Measurements from ENCODE around the gene ZNF318.

DNA sequence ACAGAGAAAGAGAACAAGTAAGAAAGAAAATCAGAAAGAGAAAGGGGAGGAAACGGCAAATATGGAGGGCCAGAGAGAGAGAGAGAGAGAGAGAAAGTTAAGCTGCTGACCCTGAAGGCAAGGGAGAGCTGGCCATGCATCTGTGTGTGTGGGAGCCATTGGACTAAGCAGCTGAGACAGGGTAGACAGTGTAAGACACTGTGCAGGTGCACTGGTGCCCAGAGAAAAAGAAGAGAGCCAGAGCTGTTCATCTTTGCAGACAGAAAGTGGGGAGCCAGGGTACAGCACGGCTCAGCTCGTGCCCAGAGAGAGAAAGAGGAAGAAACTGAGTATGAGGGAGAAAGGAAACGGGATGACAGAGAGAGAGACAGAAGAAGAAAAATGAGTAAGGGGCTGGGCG is 24.2 kb upstream of the ZNF318 start:
- TF ChIP-seq, protein P1, sequence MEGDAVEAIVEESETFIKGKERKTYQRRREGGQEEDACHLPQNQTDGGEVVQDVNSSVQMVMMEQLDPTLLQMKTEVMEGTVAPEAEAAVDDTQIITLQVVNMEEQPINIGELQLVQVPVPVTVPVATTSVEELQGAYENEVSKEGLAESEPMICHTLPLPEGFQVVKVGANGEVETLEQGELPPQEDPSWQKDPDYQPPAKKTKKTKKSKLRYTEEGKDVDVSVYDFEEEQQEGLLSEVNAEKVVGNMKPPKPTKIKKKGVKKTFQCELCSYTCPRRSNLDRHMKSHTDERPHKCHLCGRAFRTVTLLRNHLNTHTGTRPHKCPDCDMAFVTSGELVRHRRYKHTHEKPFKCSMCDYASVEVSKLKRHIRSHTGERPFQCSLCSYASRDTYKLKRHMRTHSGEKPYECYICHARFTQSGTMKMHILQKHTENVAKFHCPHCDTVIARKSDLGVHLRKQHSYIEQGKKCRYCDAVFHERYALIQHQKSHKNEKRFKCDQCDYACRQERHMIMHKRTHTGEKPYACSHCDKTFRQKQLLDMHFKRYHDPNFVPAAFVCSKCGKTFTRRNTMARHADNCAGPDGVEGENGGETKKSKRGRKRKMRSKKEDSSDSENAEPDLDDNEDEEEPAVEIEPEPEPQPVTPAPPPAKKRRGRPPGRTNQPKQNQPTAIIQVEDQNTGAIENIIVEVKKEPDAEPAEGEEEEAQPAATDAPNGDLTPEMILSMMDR (IDR thresholded peaks at IDR 0.05), result no peak
- no peak for TF ChIP-seq POLR2A (IDR thresholded peaks at IDR 0.05)
